RWPE2 (cell line): ENCODE data around the gene NKX1-1.
A peak's percentile ranks its signal among the peaks of the same experiment; 100 is the strongest.

Experiments
- ATAC-seq: fragments of 200-7000 bp; cut with Tn5 transposase; 3 replicates; pipeline ENCODE4 v1.9.1; 2021; ENCODE audit warnings: low read depth
- DNase-seq: peaks from one replicate; pipeline ENCODE4 v3.0.0-alpha.2; 2020; ENCODE audit warnings: low spot score
- H3K27ac ChIP-seq: fragments of 450-650 bp; 2 replicates; pipeline ENCODE4 v1.5.1; 2017; ENCODE audit warnings: mild to moderate bottlenecking; ENCODE audit not compliant: poor library complexity, severe bottlenecking
- H3K27me3 ChIP-seq: fragments of 250-450 bp; sonication (Bioruptor Pico); 2 replicates; pipeline ENCODE4 v1.5.1; 2021; ENCODE audit warnings: mild to moderate bottlenecking, moderate library complexity; ENCODE audit not compliant: insufficient read depth, poor library complexity, severe bottlenecking
- H3K36me3 ChIP-seq: fragments of 250-450 bp; sonication (Bioruptor Pico); 2 replicates; pipeline ENCODE4 v1.5.1; 2020; ENCODE audit warnings: low read depth, mild to moderate bottlenecking, moderate library complexity
- H3K4me1 ChIP-seq: fragments of 250-450 bp; sonication (Bioruptor Pico); 2 replicates; pipeline ENCODE4 v1.5.1; 2021; ENCODE audit warnings: mild to moderate bottlenecking, moderate library complexity; ENCODE audit not compliant: insufficient read depth, poor library complexity, severe bottlenecking
- H3K4me3 ChIP-seq: fragments of 250-450 bp; sonication (Bioruptor Pico); 2 replicates; pipeline ENCODE4 v1.5.1; 2021; ENCODE audit warnings: mild to moderate bottlenecking, moderate library complexity; ENCODE audit not compliant: severe bottlenecking
- H3K9me3 ChIP-seq: fragments of 250-450 bp; sonication (Bioruptor Pico); 2 replicates; pipeline ENCODE4 v1.5.1; 2021; ENCODE audit warnings: mild to moderate bottlenecking, moderate library complexity; ENCODE audit not compliant: severe bottlenecking
- CTCF ChIP-seq: fragments of 450-650 bp; IDR thresholded peaks from one replicate; pipeline ENCODE4 v1.5.1; 2017; ENCODE audit warnings: mild to moderate bottlenecking, moderate library complexity; ENCODE audit not compliant: poor library complexity, severe bottlenecking

NKX1-1 gene

DNA sequence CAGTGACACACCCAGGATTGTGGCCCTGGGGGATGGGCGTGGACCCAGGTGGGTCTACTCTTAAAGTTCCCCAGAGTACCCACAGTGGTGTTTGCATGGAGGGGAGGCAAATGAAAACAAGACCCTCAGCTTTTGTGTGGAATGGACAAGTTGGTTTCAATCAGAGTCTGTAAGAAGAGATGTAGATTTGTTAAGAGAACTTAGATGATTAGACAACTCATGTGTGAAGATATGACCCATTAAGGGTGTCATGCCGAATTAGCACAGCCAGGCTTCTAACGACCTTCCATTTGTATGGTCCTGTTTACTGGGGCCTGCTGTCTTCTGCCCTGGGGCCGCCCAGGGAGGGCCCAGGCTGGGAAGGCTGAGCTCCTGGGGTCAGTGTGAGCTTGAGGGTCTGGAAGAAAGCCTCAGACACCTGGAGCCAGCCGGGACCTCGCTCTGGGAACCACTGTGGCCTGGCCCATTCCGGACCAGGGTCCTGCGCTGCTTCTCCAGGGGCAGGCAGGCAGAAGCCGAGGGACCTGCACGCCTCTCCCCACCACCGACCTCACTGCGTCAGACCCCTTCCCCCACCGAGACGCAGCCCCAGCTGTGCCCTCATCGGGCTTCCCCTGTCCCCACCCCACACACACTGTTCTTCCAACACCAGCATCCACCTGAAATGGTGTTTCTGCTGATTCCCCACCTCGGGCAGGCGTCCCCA is 38.9 kb downstream of the NKX1-1 start:
- H3K27me3 ChIP-seq: no peaks in the 10 kb centered on the region
- no peak for TF ChIP-seq CTCF
- no peaks in the 10 kb centered on the region for H3K9me3 ChIP-seq
- no peak overlapping the region for H3K27ac ChIP-seq
- H3K4me1 ChIP-seq: no peaks in the 10 kb centered on the region
- DNase-seq (no peak), ATAC-seq (no peak)
- no peak overlapping the region for H3K4me3 ChIP-seq
- H3K36me3 ChIP-seq: peaks cover 4% of the 10 kb centered on the region

- TF ChIP-seq CTCF: no peak
- ATAC-seq: no peak
Observed at GRCh38 chr4:1366371-1367229, 39.6 kb downstream of the NKX1-1 start.

GRCh38 chr4:1365271-1366178 is 40.7 kb downstream of the NKX1-1 start:
- H3K4me1 ChIP-seq: no peaks in the 10 kb centered on the region
- no peaks in the 10 kb centered on the region for H3K9me3 ChIP-seq
- no peak overlapping the region for H3K27ac ChIP-seq
- ATAC-seq (no peak), DNase-seq (peak; percentile 43)
- TF ChIP-seq CTCF: no peak
- H3K4me3 ChIP-seq: no peak overlapping the region
- no peaks in the 10 kb centered on the region for H3K36me3 ChIP-seq
- no peaks in the 10 kb centered on the region for H3K27me3 ChIP-seq

More at GRCh38 chr4:1366371-1367229, 39.6 kb downstream of the NKX1-1 start:
- Histone ChIP-seq H3K27ac (no peak overlapping the region), H3K4me1 (no peaks in the 10 kb centered on the region), H3K9me3 (no peaks in the 10 kb centered on the region), H3K36me3 (no peaks in the 10 kb centered on the region), H3K27me3 (no peaks in the 10 kb centered on the region), H3K4me3 (no peak overlapping the region)
- DNase-seq: peak; percentile 48

GRCh38 chr4:1364748-1365147 is 41.5 kb downstream of the NKX1-1 start:
- no peaks in the 10 kb centered on the region for H3K4me1 ChIP-seq
- H3K9me3 ChIP-seq: no peaks in the 10 kb centered on the region
- TF ChIP-seq CTCF: no peak
- DNase-seq (no peak), ATAC-seq (no peak)
- H3K36me3 ChIP-seq: no peaks in the 10 kb centered on the region
- H3K4me3 ChIP-seq: no peak overlapping the region
- H3K27me3 ChIP-seq: no peaks in the 10 kb centered on the region
- no peak overlapping the region for H3K27ac ChIP-seq
